ENCODE data around the gene CBX3. TPM values are rescaled to one million over a fixed set of nuclear protein-coding genes. Genes with fewer than 3 reads are reported as not detected.
"Not testable (repeated sequence)": the region's sequence is repeated elsewhere in the genome, so short reads cannot be mapped to it uniquely, and the experiment has no call there.

Gene CBX3
- total RNA-seq, 1 donor from 2014 or later, result 201 TPM

- no peak for DNase-seq
Observed at GRCh38 chr7:26188206-26188956, 13.2 kb upstream of the CBX3 start.

GRCh38 chr7:26188957-26189541, 12.5 kb upstream of the CBX3 start:
- no peak for DNase-seq

- DNase-seq, result no peak
Observed at GRCh38 chr7:26189697-26190096, 11.8 kb upstream of the CBX3 start.

GRCh38 chr7:26190417-26190869, 11.1 kb upstream of the CBX3 start:
- no peak for DNase-seq

DNA sequence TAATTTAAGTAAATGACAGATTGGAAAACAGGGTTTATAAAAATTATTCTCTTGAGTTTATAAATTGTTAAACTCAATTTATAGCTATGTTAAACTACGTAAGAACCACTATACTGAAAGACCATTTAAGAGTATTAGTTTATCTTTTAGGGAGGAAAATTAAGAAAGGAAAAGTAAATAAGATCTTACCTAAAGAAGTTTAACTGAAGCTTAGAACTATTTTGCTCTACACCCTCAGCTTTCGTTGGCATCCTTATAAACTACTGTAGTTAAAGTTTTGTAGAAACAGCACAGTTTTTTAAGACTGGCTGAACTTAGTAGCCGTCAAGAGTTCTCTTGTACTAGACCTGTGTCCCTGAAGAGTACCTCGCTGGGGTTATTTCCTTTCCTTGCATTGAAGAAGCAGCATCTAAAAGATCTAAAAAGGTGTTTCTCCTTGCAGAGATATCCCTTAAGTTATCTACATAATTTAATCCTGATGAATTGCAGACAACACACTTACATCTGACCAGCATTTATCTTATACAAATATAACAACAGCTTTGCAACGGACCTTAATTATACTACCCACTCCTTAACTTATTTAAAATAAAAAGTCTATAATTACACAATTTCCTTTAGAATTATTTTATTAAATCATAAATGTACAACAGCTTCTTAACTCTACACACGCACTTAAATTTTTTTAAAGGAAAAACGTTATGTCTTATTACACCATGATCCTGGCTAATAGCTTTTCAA, 10.1 kb upstream of the CBX3 start:
- no peak for DNase-seq

GRCh38 chr7:26191974-26192479, 9.5 kb upstream of the CBX3 start:
- DNase-seq, result no peak

DNA sequence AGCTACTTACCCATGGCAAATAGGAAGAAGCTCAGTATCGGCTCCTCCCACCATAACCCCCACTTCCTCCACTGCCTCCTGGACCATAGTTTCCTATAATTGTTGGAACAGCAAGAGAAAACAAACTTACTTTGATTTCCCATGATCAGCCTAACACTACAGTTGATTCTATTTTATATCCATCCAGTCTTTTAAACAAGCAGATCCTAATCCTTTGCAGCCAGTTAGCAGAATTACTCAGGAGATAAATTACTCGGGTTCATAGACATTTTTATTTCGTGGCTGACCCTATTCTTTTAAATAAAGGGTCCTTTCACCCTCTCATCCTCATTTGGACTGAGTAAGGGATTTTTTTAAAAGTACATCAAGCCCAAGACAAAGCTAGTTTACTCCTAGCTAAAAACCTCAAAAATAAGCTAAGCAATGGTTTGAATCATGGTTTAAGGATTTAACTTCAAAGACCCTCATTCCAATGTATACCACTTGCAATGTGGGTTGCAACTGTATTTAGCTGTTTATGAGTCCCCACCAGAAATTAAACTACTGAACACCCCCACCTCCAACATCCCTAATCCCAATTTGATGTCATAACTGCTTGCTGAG, 9.0 kb upstream of the CBX3 start:
- no peak for DNase-seq

GRCh38 chr7:26193432-26194207, 7.9 kb upstream of the CBX3 start:
- no peak for DNase-seq

DNA sequence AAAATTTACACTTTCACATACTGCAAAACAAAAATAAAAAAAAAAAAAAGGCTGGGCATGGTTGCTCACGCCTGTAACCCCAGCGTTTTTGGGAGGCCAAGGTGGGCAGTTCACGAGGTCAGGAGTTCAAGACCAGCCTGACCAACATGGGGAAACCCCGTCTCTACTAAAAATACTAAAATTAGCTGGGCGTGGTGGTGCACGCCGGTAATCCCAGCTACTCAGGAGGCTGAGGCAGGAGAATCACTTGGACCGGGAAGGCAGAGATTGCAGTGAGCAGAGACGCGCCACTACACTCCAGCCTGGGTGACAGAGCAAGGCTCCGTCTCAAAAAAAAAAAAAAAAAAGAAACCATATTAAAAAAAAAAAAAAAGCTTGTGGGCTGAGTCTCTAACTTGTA, 6.8 kb upstream of the CBX3 start:
- not testable (repeated sequence) for DNase-seq

DNA sequence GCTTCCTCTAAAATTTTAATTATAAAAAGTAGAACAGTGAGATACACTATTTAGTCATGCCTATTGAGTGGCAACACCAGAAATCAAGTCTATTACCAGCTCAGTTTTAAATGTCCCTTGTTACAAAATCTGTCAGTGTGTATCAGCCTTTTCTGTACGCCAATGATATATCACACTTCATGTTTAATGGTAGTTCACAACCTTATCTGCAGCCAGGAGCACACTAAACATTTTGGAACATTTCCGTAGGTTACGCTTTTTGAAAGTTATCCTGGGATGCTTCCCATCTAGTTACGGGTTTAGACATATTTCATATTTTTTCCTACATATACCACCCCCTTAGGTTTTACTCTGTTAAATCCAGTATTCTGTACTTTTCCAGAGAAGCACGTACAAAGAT, 6.4 kb upstream of the CBX3 start:
- no peak for DNase-seq

GRCh38 chr7:26195867-26196657, 5.5 kb upstream of the CBX3 start:
- no peak for DNase-seq

DNA sequence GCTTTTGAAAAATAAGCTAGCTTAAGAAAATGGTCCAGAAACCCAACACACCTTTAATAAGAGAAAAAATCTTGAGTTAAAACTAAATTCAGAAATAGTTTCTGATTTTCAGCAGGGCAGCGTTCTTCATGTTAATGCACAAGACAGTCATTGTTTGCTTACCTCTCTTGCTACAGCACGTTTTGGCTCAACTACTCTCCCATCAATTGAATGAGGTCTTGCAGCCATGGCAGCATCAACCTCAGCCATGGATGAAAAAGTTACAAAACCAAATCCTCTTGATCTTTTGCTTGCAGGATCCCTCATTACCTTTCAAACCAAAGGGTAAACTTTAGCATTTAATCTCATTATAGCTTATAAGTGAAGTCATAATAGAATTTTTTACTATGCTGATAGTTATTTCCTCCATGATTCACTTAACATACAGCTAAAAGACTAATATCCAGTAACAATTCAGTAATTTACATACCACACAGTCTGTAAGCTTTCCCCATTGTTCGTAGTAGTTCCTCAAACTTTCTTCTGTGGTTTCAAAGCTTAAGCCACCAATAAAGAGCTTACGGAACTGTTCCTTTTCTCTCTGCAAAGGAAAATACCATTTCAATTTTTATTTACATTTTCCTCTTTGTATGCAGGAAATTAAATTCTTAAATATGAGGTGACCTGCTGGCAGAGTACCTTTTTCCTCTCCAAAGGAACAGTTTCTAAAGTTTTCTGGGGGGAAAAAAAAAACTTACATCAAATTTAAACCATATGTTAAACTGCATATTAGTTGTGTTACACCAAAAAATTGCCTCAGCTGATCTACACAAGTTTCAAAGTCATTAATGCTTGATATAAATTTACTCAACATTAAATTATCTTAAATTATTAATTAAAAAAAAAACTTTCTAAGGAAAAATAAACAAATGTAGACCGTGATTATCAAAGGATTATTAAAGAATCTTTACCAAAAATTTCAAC, 4.1 kb upstream of the CBX3 start:
- DNase-seq, result no peak

DNA sequence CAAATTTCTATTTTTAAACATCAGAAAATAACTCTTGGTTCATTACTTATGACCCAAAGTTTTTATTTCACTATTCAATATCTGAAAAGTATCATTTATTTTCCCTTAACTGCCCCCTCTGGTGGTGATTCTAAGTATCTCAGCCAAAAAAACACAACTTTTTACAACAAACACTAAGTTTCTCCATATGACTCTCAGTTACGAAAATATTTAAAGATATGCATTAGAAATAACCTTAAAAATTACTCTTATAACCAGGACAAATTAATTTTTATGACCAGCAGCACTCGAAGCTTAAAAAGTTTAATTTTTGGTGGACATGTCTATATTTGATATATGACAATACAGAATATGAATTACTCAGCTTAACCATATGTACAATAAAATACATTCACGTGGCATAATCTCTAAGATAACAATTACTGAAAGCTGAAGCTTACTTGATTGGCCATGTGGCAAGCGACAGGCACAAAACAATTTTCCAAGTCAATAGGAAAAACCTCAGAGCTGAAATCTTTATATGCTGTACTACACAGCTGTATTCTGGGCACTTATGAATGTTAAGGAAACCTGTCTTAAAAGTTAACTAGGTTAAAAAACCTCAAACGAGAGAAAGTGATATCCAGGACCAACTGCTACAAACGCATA, 3.3 kb upstream of the CBX3 start:
- no peak for DNase-seq

DNA sequence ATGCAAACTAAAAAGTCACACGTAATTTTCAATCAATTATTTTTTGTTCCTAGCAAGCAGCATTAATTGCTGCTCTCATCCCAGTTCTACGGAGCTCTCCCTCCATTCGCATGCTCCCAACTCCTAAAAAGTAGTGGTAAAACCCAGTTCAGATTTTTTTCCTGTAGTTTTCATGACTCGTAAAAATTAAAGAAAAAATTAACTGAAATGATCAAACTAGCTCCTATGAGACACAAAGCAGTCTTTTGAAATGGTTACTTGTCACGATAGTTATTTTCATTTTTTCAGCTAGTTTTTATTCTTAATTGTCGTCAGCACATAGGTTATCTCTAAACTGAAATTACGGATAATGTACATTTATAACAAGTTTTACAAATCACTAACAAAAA, 2.8 kb upstream of the CBX3 start:
- no peak for DNase-seq

- DNase-seq, result peak; percentile 26
Observed at GRCh38 chr7:26199301-26200037, 2.1 kb upstream of the CBX3 start.

GRCh38 chr7:26200038-26200443, 1.5 kb upstream of the CBX3 start:
- DNase-seq, result peak; percentile 56

- DNase-seq, result peak; percentile 95
Observed at GRCh38 chr7:26200444-26201246, 900 bp upstream of the CBX3 start, which contains the start of gene HNRNPA2B1. HNRNPA2B1 (minus strand) TSS chr7:26200746; CDS start chr7:26200577, 169 bp downstream.

Data from occipital lobe (tissue), 2 donors.